ENCODE data around the gene UBE2O.
A peak's percentile ranks its signal among the peaks of the same experiment; 100 is the strongest.

UBE2O gene

DNA sequence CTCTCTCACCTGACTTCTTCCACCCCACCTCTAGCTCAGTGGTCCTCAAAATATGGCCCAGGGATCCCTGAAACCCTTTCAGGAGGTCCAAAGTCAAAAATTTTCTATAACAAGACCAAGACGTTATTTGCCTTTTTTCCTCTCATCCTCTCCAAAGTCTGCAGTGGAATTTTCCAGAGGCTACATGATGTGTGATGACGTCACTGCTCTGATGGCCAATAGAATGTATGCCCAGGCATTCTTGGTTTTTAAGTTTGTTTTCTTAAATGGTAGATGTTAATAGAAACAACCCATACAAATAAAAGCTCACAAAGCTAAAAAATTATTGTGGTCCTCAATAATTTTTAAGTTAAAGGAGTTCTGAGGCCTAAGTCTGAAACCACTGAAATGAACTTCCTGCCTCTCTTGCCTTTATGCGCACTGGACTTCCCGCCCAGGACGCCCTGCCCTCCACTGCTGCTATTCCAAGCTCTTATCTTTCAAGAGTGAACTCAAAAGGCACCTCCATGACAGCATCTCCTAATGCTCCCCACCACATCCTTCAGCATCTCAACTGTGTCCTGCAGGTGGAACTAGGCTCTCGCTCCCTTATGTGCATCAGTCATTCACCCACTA, 13.5 kb downstream of the UBE2O start:
- Histone ChIP-seq H3K27ac (ENCODE audit: extremely low read depth, low read depth, low read length) (no peak overlapping the region), H3K36me3 (ENCODE audit: control insufficient read depth in 2 of 2, insufficient read depth in 1 of 2, low read length in 2 of 2) (peaks cover 0 to 4% of the 10 kb centered on the region in 2 experiments; a peak in 1 of 3 replicates), H3K9me3 (ENCODE audit: control insufficient read depth, insufficient read depth, low read depth, low read length) (no peaks in the 10 kb centered on the region), H3K4me1 (ENCODE audit: control insufficient read depth, insufficient read depth, low read length) (peaks cover 44% of the 10 kb centered on the region), H3K4me3 (ENCODE audit: low read depth, low read length) (no peak overlapping the region)
- CTCF ChIA-PET = interaction anchor here (0.6 to 1.4 kb wide), 7 partner anchors 13 to 316 kb away, joined by 3 to 10 read pairs (median 3); no protein-coding TSS in a partner anchor
- TF ChIP-seq FEZF1 (tag by site-specific recombination; IDR thresholded peaks at IDR 0.05) (no peak), ZNF776 (tag by site-specific recombination; IDR thresholded peaks at IDR 0.05; ENCODE audit: borderline replicate concordance) (no peak), ZNF335 (tag by site-specific recombination; conservative IDR thresholded peaks at IDR 0.05) (no peak), ZNF19 (tag by site-specific recombination; IDR thresholded peaks at IDR 0.05; ENCODE audit: low read depth) (no peak), REPIN1 (tag by site-specific recombination; IDR thresholded peaks at IDR 0.05; ENCODE audit: low read depth) (no peak), ZSCAN16 (tag by site-specific recombination; IDR thresholded peaks at IDR 0.05) (0 out of 2 replicates have a peak, but pooled peaks have one; percentile 26), TRIM28 (IDR thresholded peaks at IDR 0.05; ENCODE audit: borderline replicate concordance, low read length) (no peak), ZNF529 (tag by site-specific recombination; IDR thresholded peaks at IDR 0.05; ENCODE audit: insufficient replicate concordance) (no peak), TCF7L2 (IDR thresholded peaks at IDR 0.05; ENCODE audit: borderline replicate concordance, low read depth, low read length) (no peak), ZNF202 (tag by site-specific recombination; IDR thresholded peaks at IDR 0.05; ENCODE audit: borderline replicate concordance) (no peak), KLF8 (tag by site-specific recombination; IDR thresholded peaks at IDR 0.05) (no peak)
- TF ChIP-seq, protein P1, sequence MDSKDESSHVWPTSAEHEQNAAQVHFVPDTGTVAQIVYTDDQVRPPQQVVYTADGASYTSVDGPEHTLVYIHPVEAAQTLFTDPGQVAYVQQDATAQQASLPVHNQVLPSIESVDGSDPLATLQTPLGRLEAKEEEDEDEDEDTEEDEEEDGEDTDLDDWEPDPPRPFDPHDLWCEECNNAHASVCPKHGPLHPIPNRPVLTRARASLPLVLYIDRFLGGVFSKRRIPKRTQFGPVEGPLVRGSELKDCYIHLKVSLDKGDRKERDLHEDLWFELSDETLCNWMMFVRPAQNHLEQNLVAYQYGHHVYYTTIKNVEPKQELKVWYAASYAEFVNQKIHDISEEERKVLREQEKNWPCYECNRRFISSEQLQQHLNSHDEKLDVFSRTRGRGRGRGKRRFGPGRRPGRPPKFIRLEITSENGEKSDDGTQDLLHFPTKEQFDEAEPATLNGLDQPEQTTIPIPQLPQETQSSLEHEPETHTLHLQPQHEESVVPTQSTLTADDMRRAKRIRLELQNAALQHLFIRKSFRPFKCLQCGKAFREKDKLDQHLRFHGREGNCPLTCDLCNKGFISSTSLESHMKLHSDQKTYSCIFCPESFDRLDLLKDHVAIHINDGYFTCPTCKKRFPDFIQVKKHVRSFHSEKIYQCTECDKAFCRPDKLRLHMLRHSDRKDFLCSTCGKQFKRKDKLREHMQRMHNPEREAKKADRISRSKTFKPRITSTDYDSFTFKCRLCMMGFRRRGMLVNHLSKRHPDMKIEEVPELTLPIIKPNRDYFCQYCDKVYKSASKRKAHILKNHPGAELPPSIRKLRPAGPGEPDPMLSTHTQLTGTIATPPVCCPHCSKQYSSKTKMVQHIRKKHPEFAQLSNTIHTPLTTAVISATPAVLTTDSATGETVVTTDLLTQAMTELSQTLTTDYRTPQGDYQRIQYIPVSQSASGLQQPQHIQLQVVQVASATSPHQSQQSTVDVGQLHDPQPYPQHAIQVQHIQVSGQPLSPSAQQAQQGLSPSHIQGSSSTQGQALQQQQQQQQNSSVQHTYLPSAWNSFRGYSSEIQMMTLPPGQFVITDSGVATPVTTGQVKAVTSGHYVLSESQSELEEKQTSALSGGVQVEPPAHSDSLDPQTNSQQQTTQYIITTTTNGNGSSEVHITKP (tag by site-specific recombination; IDR thresholded peaks at IDR 0.05) = peak; percentile 38
- TF ChIP-seq, protein P2, sequence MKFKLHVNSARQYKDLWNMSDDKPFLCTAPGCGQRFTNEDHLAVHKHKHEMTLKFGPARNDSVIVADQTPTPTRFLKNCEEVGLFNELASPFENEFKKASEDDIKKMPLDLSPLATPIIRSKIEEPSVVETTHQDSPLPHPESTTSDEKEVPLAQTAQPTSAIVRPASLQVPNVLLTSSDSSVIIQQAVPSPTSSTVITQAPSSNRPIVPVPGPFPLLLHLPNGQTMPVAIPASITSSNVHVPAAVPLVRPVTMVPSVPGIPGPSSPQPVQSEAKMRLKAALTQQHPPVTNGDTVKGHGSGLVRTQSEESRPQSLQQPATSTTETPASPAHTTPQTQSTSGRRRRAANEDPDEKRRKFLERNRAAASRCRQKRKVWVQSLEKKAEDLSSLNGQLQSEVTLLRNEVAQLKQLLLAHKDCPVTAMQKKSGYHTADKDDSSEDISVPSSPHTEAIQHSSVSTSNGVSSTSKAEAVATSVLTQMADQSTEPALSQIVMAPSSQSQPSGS (tag by site-specific recombination; IDR thresholded peaks at IDR 0.05; ENCODE audit: low read depth) = peak; percentile 67
- TF ChIP-seq, protein P3, sequence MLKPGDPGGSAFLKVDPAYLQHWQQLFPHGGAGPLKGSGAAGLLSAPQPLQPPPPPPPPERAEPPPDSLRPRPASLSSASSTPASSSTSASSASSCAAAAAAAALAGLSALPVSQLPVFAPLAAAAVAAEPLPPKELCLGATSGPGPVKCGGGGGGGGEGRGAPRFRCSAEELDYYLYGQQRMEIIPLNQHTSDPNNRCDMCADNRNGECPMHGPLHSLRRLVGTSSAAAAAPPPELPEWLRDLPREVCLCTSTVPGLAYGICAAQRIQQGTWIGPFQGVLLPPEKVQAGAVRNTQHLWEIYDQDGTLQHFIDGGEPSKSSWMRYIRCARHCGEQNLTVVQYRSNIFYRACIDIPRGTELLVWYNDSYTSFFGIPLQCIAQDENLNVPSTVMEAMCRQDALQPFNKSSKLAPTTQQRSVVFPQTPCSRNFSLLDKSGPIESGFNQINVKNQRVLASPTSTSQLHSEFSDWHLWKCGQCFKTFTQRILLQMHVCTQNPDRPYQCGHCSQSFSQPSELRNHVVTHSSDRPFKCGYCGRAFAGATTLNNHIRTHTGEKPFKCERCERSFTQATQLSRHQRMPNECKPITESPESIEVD (tag by site-specific recombination; IDR thresholded peaks at IDR 0.05) = no peak
- POLR2A ChIA-PET = no interaction called here

DNA sequence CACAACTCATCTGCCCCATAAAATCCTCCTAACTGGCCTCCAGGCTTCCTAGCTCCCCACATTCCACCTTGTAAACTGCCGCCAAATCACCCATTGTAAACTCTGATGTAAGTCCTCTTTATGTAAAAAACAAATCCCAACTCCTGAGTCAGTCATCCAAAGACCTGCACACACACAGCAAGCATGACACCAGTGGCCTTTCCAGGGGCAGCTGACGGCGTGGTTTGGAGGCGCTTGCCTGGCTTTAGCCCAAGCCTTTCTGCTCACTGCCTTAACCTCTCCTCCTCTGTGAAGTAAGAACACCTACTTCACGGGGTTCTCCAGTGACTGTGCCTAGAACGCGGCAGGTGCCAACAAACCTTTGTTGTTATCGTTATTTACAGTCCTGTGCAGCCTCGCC, 14.0 kb downstream of the UBE2O start:
- CTCF ChIA-PET = interaction anchor here (0.5 to 1.5 kb wide), 9 partner anchors 12 to 185 kb away, joined by 3 to 10 read pairs (median 3); partner anchors contain the start of gene SPHK1
- TF ChIP-seq ZNF571 (tag by site-specific recombination; IDR thresholded peaks at IDR 0.05) (no peak), ZNF24 (tag by site-specific recombination; IDR thresholded peaks at IDR 0.05) (no peak), ZNF324 (tag by site-specific recombination; IDR thresholded peaks at IDR 0.05) (no peak)
- TF ChIP-seq, protein P4, sequence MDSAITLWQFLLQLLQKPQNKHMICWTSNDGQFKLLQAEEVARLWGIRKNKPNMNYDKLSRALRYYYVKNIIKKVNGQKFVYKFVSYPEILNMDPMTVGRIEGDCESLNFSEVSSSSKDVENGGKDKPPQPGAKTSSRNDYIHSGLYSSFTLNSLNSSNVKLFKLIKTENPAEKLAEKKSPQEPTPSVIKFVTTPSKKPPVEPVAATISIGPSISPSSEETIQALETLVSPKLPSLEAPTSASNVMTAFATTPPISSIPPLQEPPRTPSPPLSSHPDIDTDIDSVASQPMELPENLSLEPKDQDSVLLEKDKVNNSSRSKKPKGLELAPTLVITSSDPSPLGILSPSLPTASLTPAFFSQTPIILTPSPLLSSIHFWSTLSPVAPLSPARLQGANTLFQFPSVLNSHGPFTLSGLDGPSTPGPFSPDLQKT (IDR thresholded peaks at IDR 0.05; ENCODE audit: borderline replicate concordance, low read depth, low read length) = no peak
- peaks cover 42% of the 10 kb centered on the region for H3K4me1 ChIP-seq (ENCODE audit: control insufficient read depth, insufficient read depth, low read length)
- H3K4me3 ChIP-seq (ENCODE audit: low read depth, low read length) = no peak overlapping the region
- no peaks in the 10 kb centered on the region for H3K9me3 ChIP-seq (ENCODE audit: control insufficient read depth, insufficient read depth, low read depth, low read length)
- H3K36me3 ChIP-seq (ENCODE audit: control insufficient read depth in 2 of 2, insufficient read depth in 1 of 2, low read length in 2 of 2) = peaks cover 0 to 9% of the 10 kb centered on the region in 2 experiments; a peak in 1 of 3 replicates
- POLR2A ChIA-PET = interaction anchor here (0.5 kb wide), 1 partner anchor 374 kb away, joined by 4 read pairs; no protein-coding TSS in a partner anchor
- no peak overlapping the region for H3K27ac ChIP-seq (ENCODE audit: extremely low read depth, low read depth, low read length)
